ENCODE data around the gene RALA.

- TF ChIP-seq CTCF (IDR thresholded peaks at IDR 0.05 in 8 of 11, conservative IDR thresholded peaks at IDR 0.05 in 3 of 11) (no peak), POLR2AphosphoS5 (IDR thresholded peaks at IDR 0.05) (no peak), POLR2A (IDR thresholded peaks at IDR 0.05) (no peak)
Measured at GRCh38 chr7:39735903-39736302, 112.5 kb downstream of the RALA start.
